GDM1 (cell line): ENCODE data around the gene RCC1.
A peak's percentile ranks its signal among the peaks of the same experiment; 100 is the strongest.
"Not testable (repeated sequence)": the region's sequence is repeated elsewhere in the genome, so short reads cannot be mapped to it uniquely, and the experiment has no call there.

Source experiments
- DNase-seq: peaks from one replicate; lab custom pipeline; 2025; lab: John Stamatoyannopoulos, UW

Gene RCC1, protein sequence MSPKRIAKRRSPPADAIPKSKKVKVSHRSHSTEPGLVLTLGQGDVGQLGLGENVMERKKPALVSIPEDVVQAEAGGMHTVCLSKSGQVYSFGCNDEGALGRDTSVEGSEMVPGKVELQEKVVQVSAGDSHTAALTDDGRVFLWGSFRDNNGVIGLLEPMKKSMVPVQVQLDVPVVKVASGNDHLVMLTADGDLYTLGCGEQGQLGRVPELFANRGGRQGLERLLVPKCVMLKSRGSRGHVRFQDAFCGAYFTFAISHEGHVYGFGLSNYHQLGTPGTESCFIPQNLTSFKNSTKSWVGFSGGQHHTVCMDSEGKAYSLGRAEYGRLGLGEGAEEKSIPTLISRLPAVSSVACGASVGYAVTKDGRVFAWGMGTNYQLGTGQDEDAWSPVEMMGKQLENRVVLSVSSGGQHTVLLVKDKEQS

GRCh38 chr1:28505406-28506187, at the start of gene RCC1:
TSS of gene RCC1 (plus strand) at chr1:28506043. CDS start at chr1:28529867, 23,824 bp downstream.
- DNase-seq = peak; percentile 96

DNA sequence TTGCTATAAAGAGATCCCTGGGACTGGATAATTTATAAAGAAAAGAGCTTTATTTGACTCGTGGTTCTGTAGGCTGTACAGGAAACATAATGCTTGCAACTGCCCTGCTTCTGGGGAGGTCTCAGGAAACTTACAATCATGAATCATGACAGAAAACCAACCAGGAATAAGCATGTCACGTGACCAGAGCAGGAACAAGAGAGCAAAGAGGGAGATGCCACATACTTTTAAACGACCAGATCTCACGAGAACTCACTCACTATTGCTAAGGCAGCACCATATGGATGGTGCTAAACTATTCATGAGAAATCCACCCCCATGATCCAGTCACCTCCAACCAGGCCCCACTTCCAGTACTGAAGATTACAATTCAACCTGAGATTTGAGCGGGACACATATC, 49.8 kb upstream of the RCC1 start:
- peak; percentile 77 for DNase-seq

GRCh38 chr1:28457678-28458077, 48.2 kb upstream of the RCC1 start:
- DNase-seq = no peak

DNA sequence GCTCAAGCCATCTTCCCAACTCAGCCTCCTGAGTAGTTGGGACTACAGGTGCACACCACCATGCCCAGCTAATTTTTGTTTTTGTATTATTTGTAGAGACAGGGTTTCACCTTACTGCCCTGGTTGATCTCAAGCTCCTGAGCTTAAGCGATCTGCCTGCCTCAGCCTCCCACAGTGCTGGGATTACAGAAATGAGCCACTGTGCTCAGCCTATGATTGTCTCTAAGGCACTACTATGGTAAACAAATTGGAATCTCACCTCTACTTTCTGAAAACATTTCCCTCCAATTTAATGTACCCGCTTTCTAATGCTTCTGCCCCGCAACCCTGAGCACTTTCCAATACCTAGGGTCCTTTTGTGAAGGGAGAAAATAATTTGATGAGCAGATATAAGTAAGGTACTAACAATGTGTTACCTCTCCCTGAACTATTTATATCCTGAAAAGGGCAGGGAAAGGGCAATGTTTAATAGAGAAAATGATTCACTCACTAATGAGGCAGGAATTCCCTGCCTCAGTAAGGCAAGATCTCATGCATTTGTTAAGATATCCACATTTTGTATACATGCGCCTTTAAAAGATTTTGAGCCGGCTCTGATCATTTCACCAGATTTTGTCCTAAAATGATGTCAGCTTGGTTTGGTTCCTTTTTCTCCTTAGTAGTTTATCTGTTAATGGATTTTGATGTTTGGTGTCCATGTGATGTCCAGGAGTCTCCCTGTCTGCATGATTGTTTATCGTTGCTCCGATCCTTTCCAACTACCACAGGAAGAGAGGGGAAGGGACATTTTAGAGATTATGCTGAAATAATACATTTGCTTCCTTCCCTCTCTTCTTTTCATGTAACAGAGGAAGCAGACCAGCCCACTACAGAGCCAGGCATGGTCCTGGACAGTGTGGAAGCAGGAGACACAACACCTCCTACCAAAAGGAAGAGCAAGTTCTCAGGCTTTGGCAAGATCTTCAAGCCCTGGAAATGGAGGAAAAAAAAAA, 47.3 kb upstream of the RCC1 start:
- no peak for DNase-seq

- DNase-seq = no peak
These were observed 39.5 kb upstream of the RCC1 start for GRCh38 chr1:28466226-28466778.

DNA sequence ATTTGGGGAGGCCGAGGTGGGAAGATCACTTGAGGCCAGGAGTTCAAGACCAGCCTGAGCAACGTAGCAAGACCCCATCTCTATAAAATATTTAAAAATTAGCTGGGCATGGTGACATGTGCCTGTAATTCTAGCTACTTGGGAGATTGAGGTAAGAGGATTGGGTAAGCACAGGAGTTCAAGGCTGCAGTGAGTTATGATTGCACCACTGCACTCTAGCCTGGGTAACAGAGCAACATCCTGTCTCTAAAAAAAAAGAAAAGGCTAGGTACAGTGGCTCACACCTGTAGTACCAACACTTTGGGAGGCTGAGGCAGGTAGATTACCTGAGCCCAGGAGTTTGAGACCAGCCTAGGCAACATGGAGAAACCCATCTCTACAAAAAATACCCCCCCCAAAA, 35.7 kb upstream of the RCC1 start:
- DNase-seq = no peak

DNA sequence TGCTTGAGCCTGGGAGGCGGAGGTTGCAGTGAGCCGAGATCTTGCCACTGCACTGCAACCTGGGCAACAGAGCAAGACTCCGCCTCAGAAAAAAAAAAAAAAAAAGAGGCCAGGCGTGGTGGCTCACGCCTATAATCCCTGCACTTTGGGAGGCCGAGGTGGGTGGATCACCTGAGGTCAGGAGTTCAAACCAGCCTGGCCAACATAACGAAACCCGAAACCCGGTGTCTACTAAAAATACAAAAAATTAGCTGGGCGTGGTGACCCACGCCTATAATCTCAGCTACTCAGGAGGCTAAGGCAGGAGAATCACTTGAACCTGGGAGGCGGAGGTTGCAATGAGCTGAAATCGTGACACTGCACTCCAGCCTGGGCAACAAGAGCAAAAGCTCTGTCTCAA, 26.3 kb upstream of the RCC1 start:
- not testable (repeated sequence) for DNase-seq

DNA sequence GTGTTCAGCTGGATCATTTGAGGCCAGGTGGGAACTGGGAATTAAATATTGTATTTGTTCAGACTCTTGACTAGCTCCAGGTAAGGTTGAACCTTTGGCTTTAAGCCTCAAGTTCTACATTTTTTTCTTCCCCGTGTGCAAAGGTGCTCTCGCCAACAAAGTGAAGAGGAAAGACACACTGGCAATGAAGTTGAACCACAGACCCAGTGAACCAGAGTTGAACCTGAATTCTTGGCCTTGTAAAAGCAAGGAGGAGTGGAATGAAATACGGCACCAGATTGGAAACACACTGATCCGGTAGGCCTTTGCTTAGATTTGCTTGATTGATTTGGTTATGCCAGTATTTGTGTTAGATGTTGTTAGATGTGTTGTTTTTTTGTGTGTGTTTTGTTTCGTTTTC, 25.5 kb upstream of the RCC1 start:
- DNase-seq = no peak

DNA sequence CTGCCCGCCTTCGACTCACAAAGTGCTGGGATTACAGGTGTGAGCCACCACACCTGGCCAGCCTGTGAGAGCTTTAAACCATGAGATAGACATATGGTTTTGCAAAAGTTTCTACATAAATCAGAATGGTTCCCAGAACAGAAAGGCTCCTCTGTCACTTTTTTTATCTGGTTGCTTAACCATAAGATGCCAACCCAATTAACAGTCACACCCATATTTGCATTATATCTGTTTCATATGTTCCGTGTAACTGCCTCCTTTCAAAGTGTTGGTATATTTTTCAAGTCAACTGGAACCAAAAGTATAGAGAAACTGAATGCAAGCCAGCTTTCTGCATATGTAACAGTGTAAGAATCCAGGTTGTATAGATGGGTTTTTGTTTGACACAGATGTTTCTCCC, 23.7 kb upstream of the RCC1 start:
- DNase-seq = no peak

- no peak for DNase-seq
These were observed 23.1 kb upstream of the RCC1 start for GRCh38 chr1:28482702-28483101.

- no peak for DNase-seq
These were observed 11.1 kb upstream of the RCC1 start for GRCh38 chr1:28494737-28495136.

DNA sequence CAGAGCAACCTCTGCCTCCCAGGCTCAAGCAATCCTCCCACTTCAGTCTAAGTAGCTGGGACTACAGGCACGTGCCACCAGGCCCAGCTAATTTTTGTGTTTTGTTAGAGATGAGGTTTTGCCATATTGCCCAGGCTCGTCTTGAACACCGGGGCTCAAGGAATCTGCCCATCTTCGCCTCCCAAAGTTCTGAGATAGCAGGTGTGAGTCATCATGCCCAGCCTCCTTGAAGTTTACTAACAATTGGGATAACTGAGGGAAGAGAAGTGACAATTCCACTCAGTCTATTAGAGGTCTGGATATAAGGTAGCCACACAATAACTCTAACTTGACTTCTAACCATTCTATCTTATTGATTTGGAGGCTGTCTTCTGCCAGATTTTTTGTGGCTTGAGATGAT, 6.3 kb upstream of the RCC1 start:
- DNase-seq = no peak

- no peak for DNase-seq
These were observed 3.9 kb upstream of the RCC1 start for GRCh38 chr1:28501925-28502324.

DNA sequence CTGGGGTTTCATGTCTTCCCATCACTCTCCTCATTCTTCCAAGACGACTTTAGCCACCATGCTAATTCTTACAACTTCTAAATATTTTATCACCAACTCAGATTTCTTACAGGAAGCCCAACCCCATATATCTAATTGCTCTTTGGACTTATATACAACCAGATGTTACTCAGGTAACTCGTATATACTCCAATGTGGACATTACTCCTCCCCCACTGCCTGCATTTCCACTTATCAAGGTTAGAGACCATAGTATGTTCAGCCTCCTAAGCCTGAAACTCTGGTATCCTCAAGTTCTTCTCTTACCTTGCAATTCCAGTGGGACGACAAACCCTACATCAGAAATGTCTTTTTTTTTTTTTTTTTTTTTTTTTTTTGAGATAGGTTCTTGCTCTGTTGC, 2.7 kb upstream of the RCC1 start:
- DNase-seq = no peak

DNA sequence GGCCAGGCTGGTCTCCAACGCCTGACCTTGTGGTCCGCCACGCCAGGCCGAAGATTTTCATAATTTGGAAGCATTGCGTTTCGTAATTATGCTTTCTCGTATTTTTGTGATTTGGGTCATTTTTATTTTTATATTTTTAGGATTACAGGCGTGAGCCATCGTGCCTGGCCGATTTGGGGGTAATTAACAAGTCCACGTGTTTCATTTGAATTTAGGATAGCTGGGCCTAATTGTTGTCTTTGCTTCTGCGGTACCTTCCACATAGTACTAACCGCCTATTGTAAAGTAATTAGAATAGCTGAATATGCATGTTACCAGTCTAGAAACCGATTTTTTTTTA, 1.0 kb downstream of the RCC1 start:
- no peak for DNase-seq

DNA sequence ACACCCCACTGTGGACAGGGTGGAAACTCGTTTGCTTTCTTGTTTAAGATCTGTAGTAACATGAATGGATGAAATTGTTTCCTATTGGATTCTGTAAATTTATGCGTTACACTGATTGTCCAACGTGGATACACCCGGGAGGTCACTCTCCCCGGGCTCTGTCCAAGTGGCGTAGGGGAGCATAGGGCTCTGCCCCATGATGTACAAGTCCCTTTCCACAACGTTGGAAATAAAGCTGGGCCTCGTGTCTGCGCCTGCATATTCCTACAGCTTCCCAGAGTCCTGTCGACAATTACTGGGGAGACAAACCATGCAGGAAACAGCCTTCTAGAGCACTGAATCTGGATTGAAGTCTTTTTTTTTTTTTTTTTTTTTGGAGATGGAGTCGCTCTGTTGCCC, 1.4 kb downstream of the RCC1 start:
- DNase-seq = no peak

DNA sequence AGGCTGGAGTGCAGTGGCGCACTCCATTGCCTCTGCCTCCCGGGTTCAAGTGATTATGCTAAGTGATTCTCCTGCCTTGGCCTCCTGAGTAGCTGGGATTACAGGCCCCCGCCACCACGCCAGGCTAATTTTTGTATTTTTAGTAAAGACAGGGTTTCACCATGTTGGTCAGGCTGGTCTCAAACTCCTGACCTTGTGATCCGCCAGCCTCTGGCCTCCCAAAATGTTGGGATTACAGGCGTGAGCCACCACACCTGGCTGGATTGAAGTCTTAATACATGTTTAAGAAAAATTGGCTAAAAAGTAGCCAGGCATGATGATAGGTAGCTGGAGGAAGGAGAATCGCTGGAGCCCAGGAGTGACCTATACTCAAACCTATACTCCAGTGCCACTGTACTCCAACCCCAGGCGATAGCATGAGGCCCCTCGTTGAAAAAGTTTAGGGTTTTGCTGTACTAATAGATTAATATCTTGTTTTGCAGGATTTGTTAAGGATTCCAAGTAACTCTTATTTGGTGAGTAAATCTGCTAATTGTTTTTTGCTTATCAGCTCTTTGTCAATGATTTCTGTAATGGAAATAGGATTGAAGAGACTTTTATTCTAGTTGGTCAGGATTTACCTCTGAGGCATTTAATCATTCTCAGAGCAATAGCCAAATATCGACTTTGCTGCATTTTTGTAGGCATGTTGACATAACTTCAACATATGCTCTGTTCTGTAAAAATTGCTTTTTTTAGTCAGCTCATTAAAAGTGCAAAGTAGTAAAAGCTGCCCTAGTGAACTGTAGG, 2.0 kb downstream of the RCC1 start:
- no peak for DNase-seq

- no peak for DNase-seq
These were observed 2.6 kb downstream of the RCC1 start for GRCh38 chr1:28508435-28508754.

- no peak for DNase-seq
These were observed 3.9 kb downstream of the RCC1 start for GRCh38 chr1:28509705-28510272.

GRCh38 chr1:28510273-28510969, 4.6 kb downstream of the RCC1 start:
- peak; percentile 38 for DNase-seq
